Right lobe of liver (tissue), 4 donors: Measurements from ENCODE around the gene RRP1.

Experiments used
- CTCF ChIP-seq, 4 donors: fragments of 200-600 bp in 3 of 4; fragments of 450-650 bp in 1 of 4; IDR thresholded peaks; one replicate each; pipeline versions ENCODE4 v1.5.1 to v1.8.0; 2016 to 2022; ENCODE audit warnings: antibody characterized with exemption in 4 of 4, mild to moderate bottlenecking in 2 of 4
- POLR2A ChIP-seq: fragments of 450-650 bp; IDR thresholded peaks from one replicate; pipeline ENCODE4 v1.6.1; 2017; ENCODE audit warnings: antibody characterized with exemption, mild to moderate bottlenecking
- donor health status: DM: no; HTN: no; CAD: no.
- donor health status: DM: no; HTN: no; CAD: no.
- donor health status: DM: no; HTN: yes; CAD: no.

GRCh38 chr21:43797415-43797814 is 8.0 kb downstream of the RRP1 start:
- TF ChIP-seq CTCF (IDR thresholded peaks at IDR 0.05) (no peak), POLR2A (no peak)
